HG02938 (cell line): ENCODE measurements around the gene CYB5D1.

Experiments used
- ATAC-seq: cut with Tn5 transposase; IDR thresholded peaks from one replicate; pipeline ENCODE4 v1.9.1; 2021; ENCODE audit warnings: mild to moderate bottlenecking, moderate library complexity; ENCODE audit not compliant: unreplicated experiment

Gene CYB5D1

DNA sequence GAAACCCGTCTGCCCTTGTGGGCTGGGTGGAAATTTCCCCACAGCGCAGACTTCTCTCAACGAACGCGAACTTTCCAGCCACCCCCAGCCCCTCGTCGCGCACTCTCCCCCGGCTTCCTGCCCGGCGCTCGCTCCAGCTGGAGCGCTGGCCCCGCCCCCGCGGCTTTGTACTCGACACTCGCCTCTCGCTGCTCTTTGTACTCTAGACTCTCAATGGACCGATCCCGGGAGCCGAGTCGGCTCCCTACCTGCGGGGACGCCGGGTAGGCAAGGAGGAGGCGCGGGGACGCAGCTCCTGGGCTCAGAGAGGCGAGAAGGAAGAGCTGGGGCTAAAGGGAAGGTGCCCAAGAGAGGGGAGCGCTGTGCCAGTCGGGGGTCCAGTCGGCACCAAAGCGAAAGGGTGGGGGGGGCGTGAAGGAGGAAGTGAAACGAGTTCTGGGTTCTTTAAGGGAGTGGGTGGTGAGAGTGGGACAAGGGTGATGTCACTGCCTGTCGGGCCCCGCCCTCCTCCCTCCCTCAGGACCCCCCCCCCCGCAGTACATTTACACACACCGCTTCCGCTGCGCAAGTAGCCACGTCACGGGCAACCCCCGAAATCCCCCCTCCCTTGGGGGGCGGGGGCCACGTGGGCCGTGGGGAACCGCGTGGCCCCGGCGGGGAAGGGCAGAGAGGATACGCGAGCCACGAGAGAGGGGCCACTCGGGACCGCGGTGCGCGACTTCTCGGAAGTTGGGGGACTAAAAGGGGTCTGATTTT, 14.1 kb upstream of the CYB5D1 start:
- no peak for ATAC-seq

DNA sequence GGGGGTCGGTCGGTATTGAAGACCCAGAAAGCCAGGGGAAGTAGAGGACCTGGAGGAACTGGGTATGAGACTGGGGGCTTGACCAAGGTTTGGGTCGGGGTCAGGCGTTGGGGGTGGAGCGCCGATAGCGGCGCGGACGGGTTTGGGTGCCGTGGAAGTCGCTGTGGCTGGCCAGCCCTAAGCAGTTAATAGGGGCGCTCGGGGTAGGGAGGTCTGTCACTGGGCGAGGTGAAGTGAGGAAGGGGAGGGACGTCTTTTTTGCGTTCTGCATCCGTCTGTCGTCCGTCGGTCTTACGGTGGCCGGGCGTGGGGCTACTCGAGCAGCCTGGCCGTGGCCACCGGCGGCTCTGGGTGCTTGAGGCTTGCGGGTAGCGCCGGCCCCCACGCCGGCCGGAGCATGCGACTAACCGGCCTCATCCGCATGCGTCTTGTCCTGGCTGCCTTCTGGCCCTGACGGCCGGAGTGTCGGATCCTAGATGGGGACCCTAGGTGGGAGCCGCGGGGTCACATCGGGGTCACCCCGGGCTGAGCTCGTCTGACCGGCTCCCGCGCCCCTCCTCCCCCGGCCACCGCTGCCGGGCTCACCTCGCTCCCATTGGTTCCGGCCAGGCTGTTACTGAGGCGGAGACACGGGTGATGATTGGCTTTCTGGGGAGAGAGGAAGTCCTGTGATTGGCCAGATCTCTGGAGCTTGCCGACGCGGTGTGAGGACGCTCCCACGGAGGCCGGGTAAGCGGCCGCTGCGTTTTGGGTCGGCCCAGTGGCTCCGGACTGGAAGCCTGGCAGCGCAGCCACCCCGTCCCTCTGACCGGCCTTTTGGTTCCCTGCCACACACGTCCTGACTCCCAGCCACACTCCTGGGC, 13.3 kb upstream of the CYB5D1 start:
- peak; percentile 42 for ATAC-seq

DNA sequence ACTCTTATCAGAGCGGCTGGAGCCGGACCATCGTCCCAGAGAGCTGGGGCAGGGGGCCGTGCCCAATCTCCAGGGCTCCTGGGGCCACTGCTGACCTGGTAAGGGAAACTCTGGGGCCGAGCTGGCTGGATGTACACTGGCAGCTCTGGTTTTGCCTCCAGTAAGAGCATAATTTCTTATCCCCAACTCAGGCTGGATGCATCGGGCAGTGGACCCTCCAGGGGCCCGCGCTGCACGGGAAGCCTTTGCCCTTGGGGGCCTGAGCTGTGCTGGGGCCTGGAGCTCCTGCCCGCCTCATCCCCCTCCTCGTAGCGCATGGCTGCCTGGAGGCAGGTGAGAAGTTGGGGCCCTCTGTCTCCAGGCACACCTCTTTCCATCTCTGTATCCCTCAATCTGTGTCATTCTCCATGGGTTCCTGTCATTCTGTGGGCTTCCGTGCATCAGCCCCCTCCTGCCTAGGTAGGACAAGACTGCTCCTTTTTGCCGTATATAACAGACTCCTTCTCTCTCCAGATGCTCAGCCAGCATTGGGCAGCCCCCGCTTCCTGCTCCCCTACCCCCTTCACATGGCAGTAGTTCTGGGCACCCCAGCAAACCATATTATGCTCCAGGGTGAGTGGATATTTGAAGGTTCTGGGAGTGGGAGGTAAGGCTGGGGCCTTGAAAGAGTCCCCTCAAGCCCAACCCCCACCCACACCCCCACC, 12.3 kb upstream of the CYB5D1 start:
- no peak for ATAC-seq

DNA sequence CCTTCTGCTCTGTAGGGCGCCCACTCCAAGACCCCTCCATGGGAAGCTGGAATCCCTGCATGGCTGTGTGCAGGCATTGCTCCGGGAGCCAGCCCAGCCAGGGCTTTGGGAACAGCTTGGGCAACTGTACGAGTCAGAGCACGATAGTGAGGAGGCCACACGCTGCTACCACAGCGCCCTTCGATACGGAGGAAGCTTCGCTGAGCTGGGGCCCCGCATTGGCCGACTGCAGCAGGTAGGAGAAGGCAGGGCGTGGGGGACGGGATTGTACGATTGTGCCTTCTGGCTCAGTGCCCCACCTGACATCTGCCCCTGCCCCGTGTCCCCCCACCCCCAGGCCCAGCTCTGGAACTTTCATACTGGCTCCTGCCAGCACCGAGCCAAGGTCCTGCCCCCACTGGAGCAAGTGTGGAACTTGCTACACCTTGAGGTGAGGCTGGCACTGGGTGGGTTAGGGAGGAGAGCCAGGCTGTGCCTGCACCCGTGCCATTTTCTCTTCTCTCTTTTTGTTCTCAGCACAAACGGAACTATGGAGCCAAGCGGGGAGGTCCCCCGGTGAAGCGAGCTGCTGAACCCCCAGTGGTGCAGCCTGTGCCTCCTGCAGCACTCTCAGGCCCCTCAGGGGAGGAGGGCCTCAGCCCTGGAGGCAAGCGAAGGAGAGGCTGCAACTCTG, 11.6 kb upstream of the CYB5D1 start:
- no peak for ATAC-seq

DNA sequence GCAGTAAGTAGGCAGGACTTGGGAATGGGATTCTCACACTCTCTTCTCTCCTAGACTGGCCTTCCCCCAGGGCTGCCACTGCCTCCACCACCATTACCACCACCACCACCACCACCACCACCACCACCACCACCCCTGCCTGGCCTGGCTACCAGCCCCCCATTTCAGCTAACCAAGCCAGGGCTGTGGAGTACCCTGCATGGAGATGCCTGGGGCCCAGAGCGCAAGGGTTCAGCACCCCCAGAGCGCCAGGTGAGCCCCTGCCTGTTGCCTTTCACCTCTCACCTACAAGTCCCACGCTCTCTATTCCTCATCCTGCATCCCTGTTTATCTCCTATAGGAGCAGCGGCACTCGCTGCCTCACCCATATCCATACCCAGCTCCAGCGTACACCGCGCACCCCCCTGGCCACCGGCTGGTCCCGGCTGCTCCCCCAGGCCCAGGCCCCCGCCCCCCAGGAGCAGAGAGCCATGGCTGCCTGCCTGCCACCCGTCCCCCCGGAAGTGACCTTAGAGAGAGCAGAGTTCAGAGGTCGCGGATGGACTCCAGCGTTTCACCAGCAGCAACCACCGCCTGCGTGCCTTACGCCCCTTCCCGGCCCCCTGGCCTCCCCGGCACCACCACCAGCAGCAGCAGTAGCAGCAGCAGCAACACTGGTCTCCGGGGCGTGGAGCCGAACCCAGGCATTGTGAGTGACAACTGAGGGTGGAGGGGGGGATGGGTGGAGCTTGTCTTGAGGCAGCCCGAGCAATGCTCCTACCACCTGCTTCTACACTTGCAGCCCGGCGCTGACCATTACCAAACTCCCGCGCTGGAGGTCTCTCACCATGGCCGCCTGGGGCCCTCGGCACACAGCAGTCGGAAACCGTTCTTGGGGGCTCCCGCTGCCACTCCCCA, 10.8 kb upstream of the CYB5D1 start:
- ATAC-seq: no peak

DNA sequence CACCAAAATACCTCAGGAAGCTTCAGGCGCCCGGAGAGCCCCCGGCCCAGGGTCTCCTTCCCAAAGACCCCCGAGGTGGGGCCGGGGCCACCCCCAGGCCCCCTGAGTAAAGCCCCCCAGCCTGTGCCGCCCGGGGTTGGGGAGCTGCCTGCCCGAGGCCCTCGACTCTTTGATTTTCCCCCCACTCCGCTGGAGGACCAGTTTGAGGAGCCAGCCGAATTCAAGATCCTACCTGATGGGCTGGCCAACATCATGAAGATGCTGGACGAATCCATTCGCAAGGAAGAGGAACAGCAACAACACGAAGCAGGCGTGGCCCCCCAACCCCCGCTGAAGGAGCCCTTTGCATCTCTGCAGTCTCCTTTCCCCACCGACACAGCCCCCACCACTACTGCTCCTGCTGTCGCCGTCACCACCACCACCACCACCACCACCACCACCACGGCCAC, 9.6 kb upstream of the CYB5D1 start:
- no peak for ATAC-seq

DNA sequence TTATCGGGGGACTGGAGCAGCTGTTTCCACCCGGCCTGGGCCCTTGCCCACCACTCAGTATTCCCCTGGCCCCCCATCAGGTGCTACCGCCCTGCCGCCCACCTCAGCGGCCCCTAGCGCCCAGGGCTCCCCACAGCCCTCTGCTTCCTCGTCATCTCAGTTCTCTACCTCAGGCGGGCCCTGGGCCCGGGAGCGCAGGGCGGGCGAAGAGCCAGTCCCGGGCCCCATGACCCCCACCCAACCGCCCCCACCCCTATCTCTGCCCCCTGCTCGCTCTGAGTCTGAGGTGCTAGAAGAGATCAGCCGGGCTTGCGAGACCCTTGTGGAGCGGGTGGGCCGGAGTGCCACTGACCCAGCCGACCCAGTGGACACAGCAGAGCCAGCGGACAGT, 9.1 kb upstream of the CYB5D1 start:
- ATAC-seq: no peak

DNA sequence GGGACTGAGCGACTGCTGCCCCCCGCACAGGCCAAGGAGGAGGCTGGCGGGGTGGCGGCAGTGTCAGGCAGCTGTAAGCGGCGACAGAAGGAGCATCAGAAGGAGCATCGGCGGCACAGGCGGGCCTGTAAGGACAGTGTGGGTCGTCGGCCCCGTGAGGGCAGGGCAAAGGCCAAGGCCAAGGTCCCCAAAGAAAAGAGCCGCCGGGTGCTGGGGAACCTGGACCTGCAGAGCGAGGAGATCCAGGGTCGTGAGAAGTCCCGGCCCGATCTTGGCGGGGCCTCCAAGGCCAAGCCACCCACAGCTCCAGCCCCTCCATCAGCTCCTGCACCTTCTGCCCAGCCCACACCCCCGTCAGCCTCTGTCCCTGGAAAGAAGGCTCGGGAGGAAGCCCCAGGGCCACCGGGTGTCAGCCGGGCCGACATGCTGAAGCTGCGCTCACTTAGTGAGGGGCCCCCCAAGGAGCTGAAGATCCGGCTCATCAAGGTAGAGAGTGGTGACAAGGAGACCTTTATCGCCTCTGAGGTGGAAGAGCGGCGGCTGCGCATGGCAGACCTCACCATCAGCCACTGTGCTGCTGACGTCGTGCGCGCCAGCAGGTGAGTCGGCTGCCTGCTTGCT, 8.6 kb upstream of the CYB5D1 start:
- ATAC-seq: no peak

DNA sequence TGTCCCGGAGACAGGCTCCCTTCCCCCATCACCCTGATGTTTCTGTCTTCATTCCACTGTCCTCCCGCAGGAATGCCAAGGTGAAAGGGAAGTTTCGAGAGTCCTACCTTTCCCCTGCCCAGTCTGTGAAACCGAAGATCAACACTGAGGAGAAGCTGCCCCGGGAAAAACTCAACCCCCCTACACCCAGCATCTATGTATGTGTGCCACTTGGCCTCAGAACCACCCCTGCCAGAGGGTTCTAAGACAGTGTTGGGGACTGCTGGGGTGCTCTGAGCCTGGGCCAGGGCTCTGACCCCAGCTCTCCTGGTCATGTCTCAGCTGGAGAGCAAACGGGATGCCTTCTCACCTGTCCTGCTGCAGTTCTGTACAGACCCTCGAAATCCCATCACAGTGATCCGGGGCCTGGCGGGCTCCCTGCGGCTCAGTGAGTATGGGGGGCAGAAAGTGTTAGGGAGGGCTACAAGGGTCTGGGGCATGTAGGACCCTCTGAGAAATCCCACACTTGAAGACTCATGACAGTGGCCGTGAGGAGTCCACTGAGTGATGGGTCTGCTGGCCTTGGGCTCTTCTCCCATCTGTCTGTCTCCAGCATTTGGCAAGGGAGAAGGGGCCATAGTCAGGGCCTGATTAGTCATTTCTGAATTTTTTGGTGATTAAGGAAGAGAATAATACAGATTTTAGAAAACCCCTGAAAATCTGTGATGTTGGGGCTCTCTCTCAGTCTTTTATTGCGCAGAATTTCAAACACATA, 7.9 kb upstream of the CYB5D1 start:
- ATAC-seq: no peak

DNA sequence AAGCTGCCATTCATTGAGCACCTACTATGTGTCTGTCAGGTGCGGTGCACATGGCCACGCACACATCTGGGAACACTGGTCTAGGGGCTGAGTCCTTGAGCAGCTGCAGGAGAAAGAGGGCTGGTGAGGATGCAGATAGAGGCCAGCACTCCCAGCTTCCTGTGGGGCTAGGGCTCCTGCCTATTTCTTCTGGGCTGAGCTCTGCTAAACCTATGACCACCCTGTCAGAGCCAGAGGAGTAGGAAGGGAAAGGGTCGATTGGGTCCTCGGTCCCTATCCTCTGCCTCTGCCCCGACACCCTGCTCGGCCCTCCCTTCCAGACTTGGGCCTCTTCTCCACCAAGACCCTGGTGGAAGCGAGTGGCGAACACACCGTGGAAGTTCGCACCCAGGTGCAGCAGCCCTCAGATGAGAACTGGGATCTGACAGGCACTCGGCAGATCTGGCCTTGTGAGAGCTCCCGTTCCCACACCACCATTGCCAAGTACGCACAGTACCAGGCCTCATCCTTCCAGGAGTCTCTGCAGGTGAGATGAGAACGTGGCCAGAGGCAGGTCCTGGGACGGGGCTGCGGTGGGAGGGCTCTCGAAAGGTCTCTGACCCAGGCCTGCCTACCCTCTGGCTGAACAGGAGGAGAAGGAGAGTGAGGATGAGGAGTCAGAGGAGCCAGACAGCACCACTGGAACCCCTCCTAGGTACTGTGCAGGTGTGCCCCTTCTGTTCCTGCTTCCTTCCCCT, 6.9 kb upstream of the CYB5D1 start:
- no peak for ATAC-seq

DNA sequence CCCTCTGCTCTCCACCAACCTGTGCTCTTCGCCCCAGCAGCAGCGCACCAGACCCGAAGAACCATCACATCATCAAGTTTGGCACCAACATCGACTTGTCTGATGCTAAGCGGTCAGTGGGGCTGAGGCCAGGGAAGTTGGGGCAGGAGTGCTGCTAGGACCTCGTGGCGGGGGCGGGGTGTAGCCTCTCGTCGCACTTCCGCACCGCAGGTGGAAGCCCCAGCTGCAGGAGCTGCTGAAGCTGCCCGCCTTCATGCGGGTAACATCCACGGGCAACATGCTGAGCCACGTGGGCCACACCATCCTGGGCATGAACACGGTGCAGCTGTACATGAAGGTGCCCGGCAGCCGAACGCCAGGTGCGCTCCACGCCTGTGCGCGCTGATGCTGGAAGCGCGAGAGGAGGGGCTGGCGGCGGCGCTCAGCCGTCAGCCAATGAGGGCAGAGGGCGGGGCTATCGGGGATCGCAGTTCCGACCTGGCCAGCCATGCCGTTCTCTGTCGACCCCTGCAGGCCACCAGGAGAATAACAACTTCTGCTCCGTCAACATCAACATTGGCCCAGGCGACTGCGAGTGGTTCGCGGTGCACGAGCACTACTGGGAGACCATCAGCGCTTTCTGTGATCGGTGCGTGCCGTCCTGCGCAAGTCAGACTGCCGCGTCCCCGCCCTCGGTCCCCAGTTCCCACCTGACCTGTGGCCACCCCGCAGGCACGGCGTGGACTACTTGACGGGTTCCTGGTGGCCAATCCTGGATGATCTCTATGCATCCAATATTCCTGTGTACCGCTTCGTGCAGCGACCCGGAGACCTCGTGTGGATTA, 6.2 kb upstream of the CYB5D1 start:
- ATAC-seq: peak; percentile 69

DNA sequence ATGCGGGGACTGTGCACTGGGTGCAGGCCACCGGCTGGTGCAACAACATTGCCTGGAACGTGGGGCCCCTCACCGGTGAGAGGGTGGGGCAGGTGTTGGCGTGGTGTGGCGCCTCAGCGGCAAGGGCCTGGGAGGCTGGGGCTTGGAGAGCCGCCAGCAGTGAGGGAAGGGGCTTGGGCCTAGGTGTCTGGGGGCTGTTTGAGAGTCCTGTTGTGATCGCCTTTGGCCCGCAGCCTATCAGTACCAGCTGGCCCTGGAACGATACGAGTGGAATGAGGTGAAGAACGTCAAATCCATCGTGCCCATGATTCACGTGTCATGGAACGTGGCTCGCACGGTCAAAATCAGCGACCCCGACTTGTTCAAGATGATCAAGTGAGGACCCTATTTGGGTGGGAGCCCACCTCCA, 5.5 kb upstream of the CYB5D1 start:
- ATAC-seq: no peak

DNA sequence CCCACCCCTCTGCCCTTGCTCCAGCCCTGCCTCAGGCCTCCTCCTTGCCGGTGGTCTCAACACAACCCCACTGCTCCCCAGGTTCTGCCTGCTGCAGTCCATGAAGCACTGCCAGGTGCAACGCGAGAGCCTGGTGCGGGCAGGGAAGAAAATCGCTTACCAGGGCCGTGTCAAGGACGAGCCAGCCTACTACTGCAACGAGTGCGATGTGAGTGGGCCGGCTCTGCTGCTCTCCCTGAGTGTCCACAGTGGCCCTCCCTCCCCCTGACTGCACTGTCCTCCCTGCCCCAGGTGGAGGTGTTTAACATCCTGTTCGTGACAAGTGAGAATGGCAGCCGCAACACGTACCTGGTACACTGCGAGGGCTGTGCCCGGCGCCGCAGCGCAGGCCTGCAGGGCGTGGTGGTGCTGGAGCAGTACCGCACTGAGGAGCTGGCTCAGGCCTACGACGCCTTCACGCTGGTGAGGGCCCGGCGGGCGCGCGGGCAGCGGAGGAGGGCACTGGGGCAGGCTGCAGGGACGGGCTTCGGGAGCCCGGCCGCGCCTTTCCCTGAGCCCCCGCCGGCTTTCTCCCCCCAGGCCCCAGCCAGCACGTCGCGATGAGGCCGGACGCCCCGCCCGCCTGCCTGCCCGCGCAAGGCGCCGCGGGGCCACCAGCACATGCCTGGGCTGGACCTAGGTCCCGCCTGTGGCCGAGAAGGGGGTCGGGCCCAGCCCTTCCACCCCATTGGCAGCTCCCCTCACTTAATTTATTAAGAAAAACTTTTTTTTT, 4.7 kb upstream of the CYB5D1 start:
- ATAC-seq: no peak

DNA sequence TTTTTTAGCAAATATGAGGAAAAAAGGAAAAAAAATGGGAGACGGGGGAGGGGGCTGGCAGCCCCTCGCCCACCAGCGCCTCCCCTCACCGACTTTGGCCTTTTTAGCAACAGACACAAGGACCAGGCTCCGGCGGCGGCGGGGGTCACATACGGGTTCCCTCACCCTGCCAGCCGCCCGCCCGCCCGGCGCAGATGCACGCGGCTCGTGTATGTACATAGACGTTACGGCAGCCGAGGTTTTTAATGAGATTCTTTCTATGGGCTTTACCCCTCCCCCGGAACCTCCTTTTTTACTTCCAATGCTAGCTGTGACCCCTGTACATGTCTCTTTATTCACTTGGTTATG, 4.1 kb upstream of the CYB5D1 start:
- no peak for ATAC-seq

DNA sequence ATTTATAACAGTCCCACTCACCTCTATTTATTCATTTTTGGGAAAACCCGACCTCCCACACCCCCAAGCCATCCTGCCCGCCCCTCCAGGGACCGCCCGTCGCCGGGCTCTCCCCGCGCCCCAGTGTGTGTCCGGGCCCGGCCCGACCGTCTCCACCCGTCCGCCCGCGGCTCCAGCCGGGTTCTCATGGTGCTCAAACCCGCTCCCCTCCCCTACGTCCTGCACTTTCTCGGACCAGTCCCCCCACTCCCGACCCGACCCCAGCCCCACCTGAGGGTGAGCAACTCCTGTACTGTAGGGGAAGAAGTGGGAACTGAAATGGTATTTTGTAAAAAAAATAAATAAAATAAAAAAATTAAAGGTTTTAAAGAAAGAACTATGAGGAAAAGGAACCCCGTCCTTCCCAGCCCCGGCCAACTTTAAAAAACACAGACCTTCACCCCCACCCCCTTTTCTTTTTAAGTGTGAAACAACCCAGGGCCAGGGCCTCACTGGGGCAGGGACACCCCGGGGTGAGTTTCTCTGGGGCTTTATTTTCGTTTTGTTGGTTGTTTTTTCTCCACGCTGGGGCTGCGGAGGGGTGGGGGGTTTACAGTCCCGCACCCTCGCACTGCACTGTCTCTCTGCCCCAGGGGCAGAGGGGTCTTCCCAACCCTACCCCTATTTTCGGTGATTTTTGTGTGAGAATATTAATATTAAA, 3.6 kb upstream of the CYB5D1 start:
- ATAC-seq: no peak
